ENCODE data around the gene RGS12.

Gene RGS12, protein sequence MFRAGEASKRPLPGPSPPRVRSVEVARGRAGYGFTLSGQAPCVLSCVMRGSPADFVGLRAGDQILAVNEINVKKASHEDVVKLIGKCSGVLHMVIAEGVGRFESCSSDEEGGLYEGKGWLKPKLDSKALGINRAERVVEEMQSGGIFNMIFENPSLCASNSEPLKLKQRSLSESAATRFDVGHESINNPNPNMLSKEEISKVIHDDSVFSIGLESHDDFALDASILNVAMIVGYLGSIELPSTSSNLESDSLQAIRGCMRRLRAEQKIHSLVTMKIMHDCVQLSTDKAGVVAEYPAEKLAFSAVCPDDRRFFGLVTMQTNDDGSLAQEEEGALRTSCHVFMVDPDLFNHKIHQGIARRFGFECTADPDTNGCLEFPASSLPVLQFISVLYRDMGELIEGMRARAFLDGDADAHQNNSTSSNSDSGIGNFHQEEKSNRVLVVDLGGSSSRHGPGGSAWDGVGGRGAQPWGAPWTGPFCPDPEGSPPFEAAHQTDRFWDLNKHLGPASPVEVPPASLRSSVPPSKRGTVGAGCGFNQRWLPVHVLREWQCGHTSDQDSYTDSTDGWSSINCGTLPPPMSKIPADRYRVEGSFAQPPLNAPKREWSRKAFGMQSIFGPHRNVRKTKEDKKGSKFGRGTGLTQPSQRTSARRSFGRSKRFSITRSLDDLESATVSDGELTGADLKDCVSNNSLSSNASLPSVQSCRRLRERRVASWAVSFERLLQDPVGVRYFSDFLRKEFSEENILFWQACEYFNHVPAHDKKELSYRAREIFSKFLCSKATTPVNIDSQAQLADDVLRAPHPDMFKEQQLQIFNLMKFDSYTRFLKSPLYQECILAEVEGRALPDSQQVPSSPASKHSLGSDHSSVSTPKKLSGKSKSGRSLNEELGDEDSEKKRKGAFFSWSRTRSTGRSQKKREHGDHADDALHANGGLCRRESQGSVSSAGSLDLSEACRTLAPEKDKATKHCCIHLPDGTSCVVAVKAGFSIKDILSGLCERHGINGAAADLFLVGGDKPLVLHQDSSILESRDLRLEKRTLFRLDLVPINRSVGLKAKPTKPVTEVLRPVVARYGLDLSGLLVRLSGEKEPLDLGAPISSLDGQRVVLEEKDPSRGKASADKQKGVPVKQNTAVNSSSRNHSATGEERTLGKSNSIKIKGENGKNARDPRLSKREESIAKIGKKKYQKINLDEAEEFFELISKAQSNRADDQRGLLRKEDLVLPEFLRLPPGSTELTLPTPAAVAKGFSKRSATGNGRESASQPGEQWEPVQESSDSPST (N-terminal part only)

DNA sequence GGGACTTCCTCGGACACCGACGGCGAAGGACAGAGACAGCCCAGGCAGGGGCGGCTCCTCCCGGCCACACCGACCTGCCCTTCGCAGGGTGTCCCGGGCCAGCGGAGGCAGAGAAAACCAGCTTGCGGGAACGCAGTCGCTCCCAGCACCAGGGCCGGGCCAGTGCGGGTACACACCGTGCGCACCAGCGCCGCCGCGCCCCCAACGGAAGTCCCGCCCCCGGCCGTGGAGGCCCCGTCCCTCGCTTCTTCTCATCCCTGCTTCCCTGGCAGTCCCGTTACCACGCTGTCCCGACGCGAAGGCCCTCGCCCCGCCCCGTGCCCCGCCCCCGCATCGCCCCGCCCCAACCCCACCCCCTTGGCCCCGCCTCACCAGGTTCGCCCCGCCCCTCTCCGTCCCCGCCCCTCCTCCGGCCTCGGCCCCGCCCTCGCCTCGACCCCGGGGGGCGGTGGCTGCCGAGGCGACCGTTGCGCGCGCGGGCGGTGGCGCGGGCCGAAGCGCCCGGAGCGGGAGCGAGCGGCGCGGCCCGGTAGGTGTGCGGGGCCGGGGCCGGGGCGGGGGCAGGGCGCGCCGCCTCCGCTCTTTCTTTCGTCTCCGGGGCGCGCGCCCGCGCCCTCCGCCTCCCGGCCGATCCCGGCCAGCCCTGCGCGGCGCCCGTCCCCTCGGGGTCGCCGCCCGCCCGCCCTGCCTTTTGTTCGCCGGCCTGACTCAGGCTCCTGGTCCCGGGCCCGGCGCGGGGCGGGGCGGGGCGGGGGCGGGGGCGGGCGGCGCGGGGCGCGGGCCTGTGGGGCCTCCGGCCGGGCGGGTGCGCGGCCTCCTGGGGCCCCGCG lies at the start of gene RGS12:
RGS12 (plus strand) TSS at position 451 of the 830 bp plus-strand sequence. CDS start 23,150 bp downstream, outside the sequence.
- DNase-seq (ENCODE audit: low read depth, low spot score): peak; percentile 71

- no peak for DNase-seq (ENCODE audit: low read depth, low spot score)
These were observed 49.6 kb upstream of the RGS12 start for GRCh38 chr4:3243136-3243780.

DNA sequence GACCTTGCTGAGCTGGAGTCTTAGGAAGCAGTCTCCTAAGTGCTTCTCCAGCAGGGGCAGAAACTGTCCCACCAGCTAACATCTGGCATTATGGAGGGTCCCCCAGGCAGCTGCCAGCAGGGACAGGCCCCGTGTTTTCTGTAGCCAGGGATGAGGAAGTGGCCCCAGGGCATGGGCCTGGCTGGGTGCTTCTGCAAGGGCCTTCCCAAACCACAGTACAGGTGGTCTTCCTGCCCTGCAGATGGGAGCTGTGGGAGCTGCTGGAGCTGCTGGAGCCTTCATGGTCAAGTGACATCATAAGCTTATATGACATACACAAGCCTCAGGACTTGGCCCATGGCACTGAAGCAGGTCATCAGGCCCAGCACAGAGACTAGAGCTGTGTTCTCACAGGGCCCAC lies 48.8 kb upstream of the RGS12 start:
- DNase-seq (ENCODE audit: low read depth, low spot score): no peak

GRCh38 chr4:3244747-3245146 lies 48.1 kb upstream of the RGS12 start:
- no peak for DNase-seq (ENCODE audit: low read depth, low spot score)

DNA sequence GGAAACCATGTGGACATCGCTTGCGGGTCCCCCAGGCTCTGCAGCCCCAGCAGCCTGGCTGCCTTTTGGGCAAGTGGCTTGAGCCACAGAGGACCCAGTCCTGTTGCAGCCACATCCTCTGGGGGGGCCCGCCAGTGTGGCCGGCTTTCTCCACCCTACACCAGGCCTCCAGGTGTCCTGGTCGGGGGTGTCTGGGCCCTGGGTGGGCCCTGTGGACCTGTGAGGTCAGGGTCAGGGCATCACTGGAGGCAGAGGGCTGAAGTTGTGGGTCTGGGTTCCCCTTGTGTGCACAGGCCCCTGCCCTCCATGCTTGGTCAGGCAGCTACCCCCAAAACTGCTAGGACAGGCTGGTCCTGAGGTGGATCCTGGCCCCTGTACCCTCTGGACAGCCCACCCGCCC lies 47.1 kb upstream of the RGS12 start:
- no peak for DNase-seq (ENCODE audit: low read depth, low spot score)

- no peak for DNase-seq (ENCODE audit: low read depth, low spot score)
These were observed 46.1 kb upstream of the RGS12 start for GRCh38 chr4:3246458-3247398.

DNA sequence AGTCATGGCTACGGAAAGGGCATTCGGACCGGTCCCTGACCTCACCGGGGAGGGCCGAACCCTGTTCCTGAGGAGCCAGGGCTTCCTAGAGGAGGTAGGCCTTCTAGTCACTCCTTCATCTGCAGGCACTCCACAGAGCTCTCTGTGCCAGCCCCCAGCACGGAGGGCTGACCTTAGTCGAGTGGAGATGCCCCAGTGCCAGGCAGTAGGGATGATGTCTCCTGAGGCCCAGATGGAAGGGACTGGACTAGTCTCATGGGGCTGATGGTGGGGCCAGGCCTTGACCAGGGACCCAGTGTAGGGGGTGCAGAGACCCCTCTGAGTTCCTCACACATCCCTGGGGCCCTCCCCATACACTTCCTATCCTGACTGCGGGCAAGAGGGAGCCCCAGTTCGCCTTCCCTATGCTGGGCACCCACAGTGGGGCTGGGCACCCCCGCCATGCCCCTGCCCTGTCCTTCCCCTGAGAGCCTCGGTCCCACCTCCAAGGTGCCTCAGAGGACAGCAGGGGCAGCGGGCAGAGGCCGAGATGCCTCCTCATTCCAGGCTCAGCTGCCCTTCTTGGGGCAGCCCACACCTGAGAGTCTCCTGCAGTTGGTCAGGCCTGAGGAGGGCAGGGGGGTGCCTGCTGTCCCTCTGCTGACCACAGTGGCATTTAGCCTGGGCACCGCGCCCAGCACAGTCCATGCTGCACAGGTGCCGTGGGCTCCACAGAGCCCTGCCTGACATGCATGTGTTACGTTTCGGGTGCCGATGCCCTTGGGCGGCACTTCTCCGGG lies 45.2 kb upstream of the RGS12 start:
- no peak for DNase-seq (ENCODE audit: low read depth, low spot score)

- no peak for DNase-seq (ENCODE audit: low read depth, low spot score)
These were observed 44.7 kb upstream of the RGS12 start for GRCh38 chr4:3248178-3248480.

- no peak for DNase-seq (ENCODE audit: low read depth, low spot score)
These were observed 43.8 kb upstream of the RGS12 start, which contains the start of gene MSANTD1 for GRCh38 chr4:3248811-3249661. Gene MSANTD1, plus strand, starts transcription at chr4:3249159. Its CDS starts 64 bp downstream, at chr4:3249223.

DNA sequence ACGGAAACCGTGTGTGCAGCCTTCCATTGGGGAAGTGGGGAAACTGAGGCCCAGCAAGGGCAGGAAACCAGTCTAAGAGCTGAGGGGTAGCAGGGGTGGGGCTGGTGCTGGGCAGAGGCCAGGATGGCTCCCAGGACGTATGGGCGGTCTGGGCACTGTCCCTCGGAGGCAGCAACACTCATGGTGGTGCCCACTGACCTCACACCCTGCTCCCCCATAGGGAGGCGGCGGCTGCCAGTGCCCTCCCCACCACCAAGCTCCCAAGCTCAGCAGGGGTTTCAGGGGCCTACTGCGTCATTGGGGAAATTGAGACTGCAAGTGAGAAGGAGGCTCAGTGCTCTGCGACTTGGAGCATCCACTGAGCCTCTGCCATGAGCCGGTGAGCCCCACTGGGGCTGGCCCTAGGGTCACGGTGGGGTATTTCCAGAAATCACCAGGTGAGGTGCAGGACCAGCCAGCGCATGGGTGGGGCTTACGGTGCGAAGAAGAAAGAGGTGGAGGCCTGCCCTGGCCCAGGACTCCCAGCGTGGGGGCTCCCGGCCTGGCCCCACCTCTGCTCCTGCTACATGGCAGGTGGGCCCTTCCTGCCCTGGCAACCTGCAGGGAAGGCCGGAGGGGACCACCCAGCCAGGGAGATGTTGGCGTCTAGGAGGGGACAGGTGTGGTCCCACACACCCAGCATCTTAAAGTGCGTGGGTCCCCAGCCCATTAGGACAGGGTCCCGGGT lies 42.9 kb upstream of the RGS12 start:
- no peak for DNase-seq (ENCODE audit: low read depth, low spot score)

- no peak for DNase-seq (ENCODE audit: low read depth, low spot score)
These were observed 42.3 kb upstream of the RGS12 start for GRCh38 chr4:3250438-3250955.

DNA sequence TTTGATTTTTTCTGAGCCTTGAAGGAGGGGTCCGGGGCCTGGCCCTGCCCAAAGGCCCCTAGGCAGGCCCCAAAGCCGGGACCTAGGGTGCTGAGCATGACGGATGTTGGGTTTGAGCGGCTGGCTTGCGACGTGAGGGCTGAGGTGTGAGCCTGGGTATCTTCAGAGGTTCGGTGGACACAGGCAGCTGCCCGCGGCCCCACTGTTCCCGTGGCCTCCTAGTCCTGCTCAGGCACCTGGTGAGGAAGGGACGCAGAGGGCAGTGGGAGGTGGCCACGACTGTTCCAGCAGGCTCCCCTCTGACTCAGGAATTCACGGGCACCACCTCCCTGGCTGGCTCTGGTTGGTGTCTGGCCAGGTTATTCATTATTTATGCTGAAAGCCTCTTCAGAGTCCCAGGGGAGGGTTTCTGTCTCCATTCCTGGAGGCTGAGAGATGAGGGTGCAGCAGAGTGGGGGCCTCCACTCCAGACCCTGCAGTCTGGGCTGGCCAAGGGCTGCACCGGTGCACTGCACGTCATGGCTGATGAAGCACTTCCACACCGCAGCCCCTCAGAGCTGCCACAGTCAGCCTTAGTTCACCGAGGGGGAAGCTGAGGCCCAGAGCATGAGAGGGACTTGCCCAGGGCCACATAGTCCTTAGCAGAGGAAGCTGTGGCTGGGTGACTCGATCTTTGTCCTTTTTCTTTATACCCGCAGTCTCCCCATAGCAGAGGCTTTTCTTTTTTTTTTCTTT lies 41.7 kb upstream of the RGS12 start:
- no peak for DNase-seq (ENCODE audit: low read depth, low spot score)

- DNase-seq (ENCODE audit: low read depth, low spot score): no peak
These were observed 40.9 kb upstream of the RGS12 start for GRCh38 chr4:3251691-3252479.

DNA sequence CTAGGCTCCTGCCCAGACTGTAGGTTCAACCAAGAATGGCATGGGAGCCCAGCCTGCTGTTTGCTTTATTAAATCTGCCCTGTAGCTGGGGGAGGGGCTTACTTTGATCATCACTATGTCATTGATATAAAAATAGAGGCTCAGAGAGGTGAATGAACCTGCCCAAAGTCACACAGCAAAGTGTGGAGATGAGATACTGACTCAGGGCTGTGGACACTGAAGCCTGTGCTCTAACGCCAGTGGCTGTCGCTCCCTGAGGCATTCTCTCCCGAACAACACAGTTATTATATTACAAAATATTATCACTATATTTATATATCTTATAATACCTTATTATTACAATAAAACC lies 40.4 kb upstream of the RGS12 start:
- DNase-seq (ENCODE audit: low read depth, low spot score): no peak
